HUES64 (cell line): ENCODE results near the gene DOCK9.

Source experiments
- H3K27ac ChIP-seq: 2 replicates; pipeline ENCODE4 v1.7.0; 2013; ENCODE audit warnings: low read depth, low read length, inconsistent platforms
- H3K27me3 ChIP-seq: 2 replicates; pipeline ENCODE4 v1.6.1; 2013; ENCODE audit warnings: mild to moderate bottlenecking, low read length; ENCODE audit not compliant: insufficient read depth
- H3K36me3 ChIP-seq: 2 replicates; pipeline ENCODE4 v1.6.1; 2013; ENCODE audit warnings: mild to moderate bottlenecking, low read length; ENCODE audit not compliant: insufficient read depth
- H3K4me1 ChIP-seq: 2 replicates; pipeline ENCODE4 v1.6.1; 2013; ENCODE audit warnings: mild to moderate bottlenecking, low read length, moderate library complexity; ENCODE audit not compliant: insufficient read depth
- H3K4me3 ChIP-seq: 2 replicates; pipeline ENCODE4 v1.5.1; 2013; ENCODE audit warnings: mild to moderate bottlenecking, low read length, moderate library complexity
- H3K9ac ChIP-seq: 2 replicates; pipeline ENCODE4 v1.6.1; 2013; ENCODE audit warnings: mild to moderate bottlenecking, low read depth, low read length
- H3K9me3 ChIP-seq: 2 replicates; pipeline ENCODE4 v1.6.1; 2013; ENCODE audit warnings: low read depth, low read length; ENCODE audit not compliant: insufficient read depth
- WGBS: fragments of 150-250, 120-280 bp; methylation state at CpG from one replicate; pipeline ENCODE4 v1.1.7; 2013; ENCODE audit warnings: missing lambda C conversion rate; 5-methylcytosine and 5-hydroxymethylcytosine counted together

DOCK9 gene

GRCh38 chr13:98801626-98802418, 176.0 kb downstream of the DOCK9 start:
- Histone ChIP-seq H3K27me3 (no peaks in the 10 kb centered on the region), H3K36me3 (no peaks in the 10 kb centered on the region), H3K9ac (no peak overlapping the region), H3K4me3 (no peak overlapping the region), H3K4me1 (peaks cover under 1% of the 10 kb centered on the region; the same call in 1 of the 2 replicates), H3K27ac (no peak overlapping the region), H3K9me3 (no peaks in the 10 kb centered on the region)
- 95% methylated on average over 10 of the region's 10 CpGs for WGBS

GRCh38 chr13:98800078-98800477, 177.8 kb downstream of the DOCK9 start:
- WGBS, result 92% methylated on average over 14 of the region's 14 CpGs
- no peaks in the 10 kb centered on the region for H3K4me1 ChIP-seq
- no peaks in the 10 kb centered on the region for H3K27me3 ChIP-seq
- H3K9me3 ChIP-seq, result no peaks in the 10 kb centered on the region
- no peak overlapping the region for H3K4me3 ChIP-seq
- H3K36me3 ChIP-seq, result no peaks in the 10 kb centered on the region
- no peak overlapping the region for H3K27ac ChIP-seq
- no peak overlapping the region for H3K9ac ChIP-seq

GRCh38 chr13:98798849-98799645, 178.8 kb downstream of the DOCK9 start:
- H3K9ac ChIP-seq, result no peak overlapping the region
- H3K27me3 ChIP-seq, result no peaks in the 10 kb centered on the region
- no peaks in the 10 kb centered on the region for H3K9me3 ChIP-seq
- 89% methylated on average over 2 of the region's 5 CpGs for WGBS
- H3K4me3 ChIP-seq, result no peak overlapping the region
- no peak overlapping the region for H3K27ac ChIP-seq
- no peaks in the 10 kb centered on the region for H3K4me1 ChIP-seq
- H3K36me3 ChIP-seq, result no peaks in the 10 kb centered on the region

GRCh38 chr13:98797456-98797855, 180.4 kb downstream of the DOCK9 start:
- Histone ChIP-seq H3K4me1 (no peaks in the 10 kb centered on the region), H3K9me3 (no peaks in the 10 kb centered on the region), H3K36me3 (no peaks in the 10 kb centered on the region), H3K4me3 (no peak overlapping the region), H3K27me3 (no peaks in the 10 kb centered on the region), H3K9ac (no peak overlapping the region), H3K27ac (no peak overlapping the region)
- WGBS, result 93% methylated on average over 6 of the region's 6 CpGs

GRCh38 chr13:98796798-98797197, 181.1 kb downstream of the DOCK9 start:
- Histone ChIP-seq H3K9ac (no peak overlapping the region), H3K27ac (no peak overlapping the region), H3K36me3 (no peaks in the 10 kb centered on the region), H3K4me3 (no peak overlapping the region), H3K4me1 (no peaks in the 10 kb centered on the region), H3K27me3 (no peaks in the 10 kb centered on the region), H3K9me3 (no peaks in the 10 kb centered on the region)
- 90% methylated on average over 10 of the region's 10 CpGs for WGBS

GRCh38 chr13:98796191-98796590, 181.7 kb downstream of the DOCK9 start:
- Histone ChIP-seq H3K27me3 (no peaks in the 10 kb centered on the region), H3K9me3 (no peaks in the 10 kb centered on the region), H3K4me1 (no peaks in the 10 kb centered on the region), H3K36me3 (no peaks in the 10 kb centered on the region), H3K4me3 (no peak overlapping the region), H3K9ac (no peak overlapping the region), H3K27ac (no peak overlapping the region)
- WGBS, result 92% methylated on average over 5 of the region's 5 CpGs

GRCh38 chr13:98795220-98795619, 182.6 kb downstream of the DOCK9 start:
- Histone ChIP-seq H3K4me1 (no peaks in the 10 kb centered on the region), H3K27ac (no peak overlapping the region), H3K9me3 (no peaks in the 10 kb centered on the region), H3K36me3 (no peaks in the 10 kb centered on the region), H3K9ac (no peak overlapping the region), H3K4me3 (no peak overlapping the region), H3K27me3 (no peaks in the 10 kb centered on the region)
- 95% methylated on average over 6 of the region's 6 CpGs for WGBS

- no peak overlapping the region for H3K4me3 ChIP-seq
- H3K27ac ChIP-seq, result no peak overlapping the region
- no peaks in the 10 kb centered on the region for H3K9me3 ChIP-seq
- no peak overlapping the region for H3K9ac ChIP-seq
- WGBS, result 91% methylated on average over 12 of the region's 12 CpGs
- no peaks in the 10 kb centered on the region for H3K27me3 ChIP-seq
- no peaks in the 10 kb centered on the region for H3K4me1 ChIP-seq
- no peaks in the 10 kb centered on the region for H3K36me3 ChIP-seq
These were observed 183.4 kb downstream of the DOCK9 start for GRCh38 chr13:98794498-98794897.

GRCh38 chr13:98792785-98793495, 184.9 kb downstream of the DOCK9 start:
- 93% methylated on average over 11 of the region's 11 CpGs for WGBS
- Histone ChIP-seq H3K27me3 (no peaks in the 10 kb centered on the region), H3K4me1 (no peaks in the 10 kb centered on the region), H3K9ac (no peak overlapping the region), H3K9me3 (no peaks in the 10 kb centered on the region), H3K36me3 (no peaks in the 10 kb centered on the region), H3K4me3 (no peak overlapping the region), H3K27ac (no peak overlapping the region)

- WGBS, result 91% methylated on average over 9 of the region's 9 CpGs
- no peak overlapping the region for H3K4me3 ChIP-seq
- no peaks in the 10 kb centered on the region for H3K4me1 ChIP-seq
- H3K9ac ChIP-seq, result no peak overlapping the region
- H3K27ac ChIP-seq, result no peak overlapping the region
- H3K36me3 ChIP-seq, result no peaks in the 10 kb centered on the region
- H3K9me3 ChIP-seq, result no peaks in the 10 kb centered on the region
- no peaks in the 10 kb centered on the region for H3K27me3 ChIP-seq
These were observed 185.5 kb downstream of the DOCK9 start for GRCh38 chr13:98792321-98792720.

- H3K4me1 ChIP-seq, result no peaks in the 10 kb centered on the region
- H3K36me3 ChIP-seq, result no peaks in the 10 kb centered on the region
- H3K9me3 ChIP-seq, result no peaks in the 10 kb centered on the region
- H3K27ac ChIP-seq, result no peak overlapping the region
- H3K27me3 ChIP-seq, result no peaks in the 10 kb centered on the region
- WGBS, result 96% methylated on average over 7 of the region's 7 CpGs
- no peak overlapping the region for H3K9ac ChIP-seq
- no peak overlapping the region for H3K4me3 ChIP-seq
These were observed 186.3 kb downstream of the DOCK9 start for GRCh38 chr13:98791611-98792010.
